ENCODE results near the gene ARHGDIG.
"Not testable (repeated sequence)": the region's sequence is repeated elsewhere in the genome, so short reads cannot be mapped to it uniquely, and the experiment has no call there.

Gene ARHGDIG

GRCh38 chr16:331181-331814 is 50.9 kb downstream of the ARHGDIG start:
- DNase-seq (ENCODE audit: low spot score) = not testable (repeated sequence)
